Caki2 (cell line): ENCODE measurements around the gene EMC7. TPM values are rescaled to one million over a fixed set of nuclear protein-coding genes. Genes with fewer than 3 reads are reported as not detected.
"Not testable (repeated sequence)": the region's sequence is repeated elsewhere in the genome, so short reads cannot be mapped to it uniquely, and the experiment has no call there.

Experiments
- DNase-seq: peaks from one replicate; pipeline ENCODE4 v3.0.0-alpha.2; 2015; ENCODE audit warnings: low read depth
- in situ Hi-C: cut with HindIII; loops from 2 replicates; pipeline ENCODE4 v1.10.0; 2016; ENCODE audit warnings: low sequenced_read_pairs, low pct_unique_long_range_greater_than_20kb, mixed read lengths
- total RNA-seq: library from RNA; depleted of rRNA; stranded (reverse); fragments of >200 nt; shearing (Covaris generic); gene quantifications from 2 replicates; pipeline ENCODE4 v1.2.3, GENCODE V29; 2014; ENCODE audit warnings: low replicate concordance; rRNA removed

Gene EMC7
- 37.4 and 51.1 TPM in 2 replicates for total RNA-seq

- in situ Hi-C loops, result no loop called here
- peak; percentile 96 for DNase-seq
Observed at GRCh38 chr15:34101366-34102174, at the start of gene EMC7, which contains the start of gene PGBD4. Gene EMC7 (minus strand): TSS chr15:34101862. CDS start chr15:34101839, 23 bp downstream. Gene PGBD4 (plus strand): TSS chr15:34102083. CDS start chr15:34102532, 449 bp downstream.

- in situ Hi-C loops, result no loop called here
- DNase-seq, result no peak
Observed at GRCh38 chr15:34147371-34148140, 45.9 kb upstream of the EMC7 start.

GRCh38 chr15:34133511-34133910, 31.8 kb upstream of the EMC7 start:
- in situ Hi-C loops, result no loop called here
- no peak for DNase-seq

- in situ Hi-C loops, result no loop called here
- no peak for DNase-seq
Observed at GRCh38 chr15:34132881-34133280, 31.2 kb upstream of the EMC7 start.

GRCh38 chr15:34128898-34129297, 27.2 kb upstream of the EMC7 start:
- no peak for DNase-seq
- in situ Hi-C loops, result no loop called here

- in situ Hi-C loops, result no loop called here
Observed at GRCh38 chr15:34126522-34126921, 24.9 kb upstream of the EMC7 start.

GRCh38 chr15:34125945-34126344, 24.3 kb upstream of the EMC7 start:
- in situ Hi-C loops, result no loop called here
- DNase-seq, result no peak

More at GRCh38 chr15:34126522-34126921, 24.9 kb upstream of the EMC7 start:
- DNase-seq, result no peak

- in situ Hi-C loops, result no loop called here
- DNase-seq, result no peak
Observed at GRCh38 chr15:34124651-34125050, 23.0 kb upstream of the EMC7 start.

GRCh38 chr15:34122771-34123183, 21.1 kb upstream of the EMC7 start:
- in situ Hi-C loops, result no loop called here
- peak; percentile 6 for DNase-seq

GRCh38 chr15:34121786-34122185, 20.1 kb upstream of the EMC7 start:
- in situ Hi-C loops, DNase-seq: not testable (repeated sequence)

GRCh38 chr15:34120420-34120819, 18.8 kb upstream of the EMC7 start:
- in situ Hi-C loops, DNase-seq: not testable (repeated sequence)

- peak; percentile 16 for DNase-seq
Observed at GRCh38 chr15:34119291-34119690, 17.6 kb upstream of the EMC7 start.

GRCh38 chr15:34116620-34117019, 15.0 kb upstream of the EMC7 start:
- DNase-seq, result no peak
- in situ Hi-C loops, result no loop called here

More at GRCh38 chr15:34119291-34119690, 17.6 kb upstream of the EMC7 start:
- in situ Hi-C loops, result no loop called here

- DNase-seq, result no peak
- in situ Hi-C loops, result no loop called here
Observed at GRCh38 chr15:34114739-34115138, 13.1 kb upstream of the EMC7 start.

- no peak for DNase-seq
- in situ Hi-C loops, result no loop called here
Observed at GRCh38 chr15:34114215-34114614, 12.6 kb upstream of the EMC7 start.

- in situ Hi-C loops, result no loop called here
- no peak for DNase-seq
Observed at GRCh38 chr15:34111488-34111887, 9.8 kb upstream of the EMC7 start.

GRCh38 chr15:34109797-34110663, 8.4 kb upstream of the EMC7 start:
- peak; percentile 17 for DNase-seq
- in situ Hi-C loops, result no loop called here

GRCh38 chr15:34107315-34107714, 5.7 kb upstream of the EMC7 start:
- no peak for DNase-seq

More at GRCh38 chr15:34107315-34107714, 5.7 kb upstream of the EMC7 start:
- in situ Hi-C loops, result no loop called here
